Gastroesophageal sphincter (tissue), 3 donors: ENCODE measurements around the gene TRIL.

ENCODE experiments used
- CTCF ChIP-seq, 4 experiments: fragments of 200-600 bp in 2 of 4; fragments of 450-650 bp in 2 of 4; sonication (generic) in 1 of 4; IDR thresholded peaks; one replicate each; pipeline ENCODE4 v1.5.1; 2017 to 2019; ENCODE audit warnings: antibody characterized with exemption in 4 of 4, mild to moderate bottlenecking in 2 of 4, moderate library complexity in 2 of 4
- POLR2A ChIP-seq, 2 donors: fragments of 450-650 bp; IDR thresholded peaks; one replicate each; pipeline ENCODE4 v1.6.1; 2017; ENCODE audit warnings: antibody characterized with exemption in 2 of 2, mild to moderate bottlenecking in 2 of 2, moderate library complexity in 1 of 2
- POLR2AphosphoS5 ChIP-seq: sonication (generic); formaldehyde crosslinking; IDR thresholded peaks from one replicate; pipeline ENCODE4 v1.6.1; 2017; ENCODE audit warnings: antibody characterized with exemption

GRCh38 chr7:28939844-28940544, 18.1 kb downstream of the TRIL start:
- TF ChIP-seq CTCF (IDR thresholded peaks at IDR 0.05) (no peak), POLR2A (IDR thresholded peaks at IDR 0.05) (no peak), POLR2AphosphoS5 (no peak)
